ENCODE data around the gene HECW1. TPM values are rescaled to one million over a fixed set of nuclear protein-coding genes. Genes with fewer than 3 reads are reported as not detected.

HECW1 gene
- total RNA-seq, 1 experiment from 2014 or later, result 1.8 TPM

DNA sequence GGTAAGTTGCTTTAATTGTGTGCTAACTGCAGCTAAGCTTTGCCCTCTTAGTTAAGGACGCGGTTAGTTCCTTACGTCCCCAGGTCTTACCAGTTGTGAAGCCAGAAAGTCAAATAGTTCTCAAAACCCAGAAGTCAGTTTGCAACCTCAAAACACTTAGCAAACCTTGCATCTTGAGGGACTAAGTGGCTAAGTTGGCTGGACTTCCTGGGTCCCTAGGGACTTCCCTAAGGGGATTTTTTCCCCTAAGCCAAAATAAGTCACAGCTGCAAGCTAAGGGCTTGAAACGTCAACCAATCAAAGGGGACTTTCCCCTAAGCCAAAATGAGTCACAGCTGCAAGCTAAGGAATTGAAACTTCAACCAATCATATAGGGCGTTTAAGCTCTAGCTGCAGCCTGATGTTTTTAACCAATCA lies 36.2 kb upstream of the HECW1 start:
- H3K4me3 ChIP-seq (ENCODE audit: low read depth, low read length), result no peak overlapping the region
- peaks cover 13% of the 10 kb centered on the region for H3K4me1 Mint-ChIP-seq (ENCODE audit: low read depth, unreplicated experiment)
- BruUV-seq (replicated peaks), result no TSS peak
- TF ChIP-seq, protein P1, sequence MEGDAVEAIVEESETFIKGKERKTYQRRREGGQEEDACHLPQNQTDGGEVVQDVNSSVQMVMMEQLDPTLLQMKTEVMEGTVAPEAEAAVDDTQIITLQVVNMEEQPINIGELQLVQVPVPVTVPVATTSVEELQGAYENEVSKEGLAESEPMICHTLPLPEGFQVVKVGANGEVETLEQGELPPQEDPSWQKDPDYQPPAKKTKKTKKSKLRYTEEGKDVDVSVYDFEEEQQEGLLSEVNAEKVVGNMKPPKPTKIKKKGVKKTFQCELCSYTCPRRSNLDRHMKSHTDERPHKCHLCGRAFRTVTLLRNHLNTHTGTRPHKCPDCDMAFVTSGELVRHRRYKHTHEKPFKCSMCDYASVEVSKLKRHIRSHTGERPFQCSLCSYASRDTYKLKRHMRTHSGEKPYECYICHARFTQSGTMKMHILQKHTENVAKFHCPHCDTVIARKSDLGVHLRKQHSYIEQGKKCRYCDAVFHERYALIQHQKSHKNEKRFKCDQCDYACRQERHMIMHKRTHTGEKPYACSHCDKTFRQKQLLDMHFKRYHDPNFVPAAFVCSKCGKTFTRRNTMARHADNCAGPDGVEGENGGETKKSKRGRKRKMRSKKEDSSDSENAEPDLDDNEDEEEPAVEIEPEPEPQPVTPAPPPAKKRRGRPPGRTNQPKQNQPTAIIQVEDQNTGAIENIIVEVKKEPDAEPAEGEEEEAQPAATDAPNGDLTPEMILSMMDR (IDR thresholded peaks at IDR 0.05; ENCODE audit: insufficient read depth in 1 of 2, low read depth in 1 of 2, low read length in 1 of 2, severe bottlenecking in 1 of 2, unreplicated experiment in 1 of 2), result no peak
- no peaks in the 10 kb centered on the region for H3K36me3 ChIP-seq (ENCODE audit: control insufficient read depth, insufficient read depth, low read length)
- peaks cover 31% of the 10 kb centered on the region for H3K4me1 ChIP-seq
- H3K9me3 ChIP-seq, result no peaks in the 10 kb centered on the region
- H3K4me3 Mint-ChIP-seq (ENCODE audit: unreplicated experiment), result no peak overlapping the region
- ChIA-PET POLR2A (interaction anchor here (0.6 kb wide), 1 partner anchor 113 kb away, joined by 6 read pairs; no protein-coding TSS in a partner anchor), CTCF (no interaction called here)
- H3K36me3 Mint-ChIP-seq (ENCODE audit: insufficient read depth, unreplicated experiment), result peaks cover 5% of the 10 kb centered on the region
- no peak for DNase-seq
- intact Hi-C loops (cut with micrococcal nuclease; ENCODE audit: unreplicated experiment), result no loop called here
- H3K27me3 Mint-ChIP-seq (ENCODE audit: insufficient read depth, unreplicated experiment), result no peaks in the 10 kb centered on the region
- no peak overlapping the region for H3K27ac Mint-ChIP-seq (ENCODE audit: unreplicated experiment)
- H3K27me3 ChIP-seq (replicated peaks; ENCODE audit: control insufficient read depth, insufficient read depth, low read length), result no peaks in the 10 kb centered on the region
- peaks cover 12% of the 10 kb centered on the region for H3K9me3 Mint-ChIP-seq (ENCODE audit: unreplicated experiment)

DNA sequence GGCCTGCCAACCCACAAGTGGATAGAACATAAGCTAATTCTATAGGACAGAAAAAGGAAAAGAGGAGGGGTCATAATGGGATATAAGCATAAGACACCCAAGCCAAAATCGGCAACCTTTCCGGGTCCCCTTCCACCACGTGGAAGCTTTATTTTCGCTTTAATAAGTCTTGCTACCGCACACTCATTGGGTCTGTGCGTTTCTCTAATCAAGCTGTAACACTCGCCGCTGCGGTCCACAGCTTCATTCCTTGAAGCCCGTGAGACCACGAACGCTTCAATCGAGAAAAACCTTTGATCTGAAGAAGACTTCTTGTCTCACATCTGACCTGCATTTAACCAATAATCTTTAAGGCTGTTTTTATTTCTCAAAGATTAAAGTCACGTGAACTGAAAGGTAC lies 35.8 kb upstream of the HECW1 start:
- H3K27ac Mint-ChIP-seq (ENCODE audit: unreplicated experiment), result no peak overlapping the region
- TF ChIP-seq, protein P1 (IDR thresholded peaks at IDR 0.05; ENCODE audit: insufficient read depth in 1 of 2, low read depth in 1 of 2, low read length in 1 of 2, severe bottlenecking in 1 of 2, unreplicated experiment in 1 of 2), result no peak
- Histone ChIP-seq H3K9me3 (no peaks in the 10 kb centered on the region), H3K4me1 (peaks cover 28% of the 10 kb centered on the region), H3K36me3 (ENCODE audit: control insufficient read depth, insufficient read depth, low read length) (no peaks in the 10 kb centered on the region), H3K27me3 (replicated peaks; ENCODE audit: control insufficient read depth, insufficient read depth, low read length) (no peaks in the 10 kb centered on the region), H3K4me3 (ENCODE audit: low read depth, low read length) (no peak overlapping the region)
- peaks cover 9% of the 10 kb centered on the region for H3K4me1 Mint-ChIP-seq (ENCODE audit: low read depth, unreplicated experiment)
- no peak overlapping the region for H3K4me3 Mint-ChIP-seq (ENCODE audit: unreplicated experiment)
- H3K36me3 Mint-ChIP-seq (ENCODE audit: insufficient read depth, unreplicated experiment), result peaks cover 4% of the 10 kb centered on the region
- intact Hi-C loops (cut with micrococcal nuclease; ENCODE audit: unreplicated experiment), result no loop called here
- H3K9me3 Mint-ChIP-seq (ENCODE audit: unreplicated experiment), result peaks cover 12% of the 10 kb centered on the region
- CTCF ChIA-PET, result no interaction called here
- POLR2A ChIA-PET, result interaction anchor here (0.6 kb wide), 1 partner anchor 113 kb away, joined by 6 read pairs; no protein-coding TSS in a partner anchor
- no peaks in the 10 kb centered on the region for H3K27me3 Mint-ChIP-seq (ENCODE audit: insufficient read depth, unreplicated experiment)
- no peak for DNase-seq
- BruUV-seq (replicated peaks), result no TSS peak

DNA sequence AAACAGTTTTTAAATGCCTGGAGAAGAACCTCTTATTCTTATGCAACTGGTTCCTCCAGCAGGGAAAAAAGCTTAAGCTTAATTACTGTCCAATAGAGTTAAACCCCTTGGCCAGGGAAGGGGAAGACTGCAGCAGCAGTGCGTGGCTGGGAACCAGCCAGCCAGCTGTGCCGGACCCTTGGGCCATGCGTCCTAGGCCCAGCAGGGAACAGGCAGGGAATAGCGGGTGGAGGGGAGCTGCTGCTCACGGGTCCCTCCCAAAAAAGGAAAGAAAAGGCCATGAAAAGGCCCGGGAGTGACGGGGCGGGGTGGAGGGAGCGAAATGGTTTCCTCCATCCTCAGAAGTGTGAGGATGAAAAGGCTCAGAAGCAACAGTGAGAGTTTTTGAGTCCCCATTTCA lies 35.2 kb upstream of the HECW1 start:
- H3K4me1 Mint-ChIP-seq (ENCODE audit: low read depth, unreplicated experiment), result peaks cover 2% of the 10 kb centered on the region
- H3K4me1 ChIP-seq, result peaks cover 23% of the 10 kb centered on the region
- CTCF ChIA-PET, result no interaction called here
- H3K9me3 Mint-ChIP-seq (ENCODE audit: unreplicated experiment), result peaks cover 12% of the 10 kb centered on the region
- DNase-seq, result no peak
- H3K4me3 ChIP-seq (ENCODE audit: low read depth, low read length), result no peak overlapping the region
- TF ChIP-seq, protein P1 (IDR thresholded peaks at IDR 0.05; ENCODE audit: insufficient read depth in 1 of 2, low read depth in 1 of 2, low read length in 1 of 2, severe bottlenecking in 1 of 2, unreplicated experiment in 1 of 2), result no peak
- no peak overlapping the region for H3K27ac Mint-ChIP-seq (ENCODE audit: unreplicated experiment)
- no peaks in the 10 kb centered on the region for H3K36me3 Mint-ChIP-seq (ENCODE audit: insufficient read depth, unreplicated experiment)
- H3K4me3 Mint-ChIP-seq (ENCODE audit: unreplicated experiment), result no peak overlapping the region
- intact Hi-C loops (cut with micrococcal nuclease; ENCODE audit: unreplicated experiment), result no loop called here
- BruUV-seq (replicated peaks), result no TSS peak
- no peaks in the 10 kb centered on the region for H3K9me3 ChIP-seq
- H3K27me3 ChIP-seq (replicated peaks; ENCODE audit: control insufficient read depth, insufficient read depth, low read length), result no peaks in the 10 kb centered on the region
- POLR2A ChIA-PET, result interaction anchor here (1.0 kb wide), 1 partner anchor 145 kb away, joined by 3 read pairs; the partner anchor contains the start of genes MRPL32 and PSMA2
- H3K27me3 Mint-ChIP-seq (ENCODE audit: insufficient read depth, unreplicated experiment), result no peaks in the 10 kb centered on the region
- no peaks in the 10 kb centered on the region for H3K36me3 ChIP-seq (ENCODE audit: control insufficient read depth, insufficient read depth, low read length)
